Omental fat pad (tissue), 4 donors: ENCODE results near the gene MYLK. TPM values are rescaled to one million over a fixed set of nuclear protein-coding genes. Genes with fewer than 3 reads are reported as not detected.
A peak's percentile ranks its signal among the peaks of the same experiment; 100 is the strongest.

ENCODE experiments used
- ATAC-seq: fragments of 150-250 bp; one replicate; pipeline ENCODE4 v1.9.1; 2016; ENCODE audit warnings: mild to moderate bottlenecking, moderate library complexity; ENCODE audit not compliant: low FRiP score
- DNase-seq: peaks from one replicate; pipeline ENCODE4 v3.0.0-alpha.2; 2019; ENCODE audit warnings: low spot score
- CTCF ChIP-seq, 3 donors: fragments of 450-650 bp; IDR thresholded peaks; one replicate each; pipeline ENCODE4 v1.5.1; 2016 to 2017; ENCODE audit warnings: antibody characterized with exemption in 3 of 3, mild to moderate bottlenecking in 3 of 3, moderate library complexity in 2 of 3
- total RNA-seq, 4 donors: library from RNA; depleted of rRNA; stranded (reverse); fragments of >200 nt; gene quantifications; one replicate each; pipeline ENCODE4 v1.1.0, GENCODE V29; 2016

Gene MYLK
- total RNA-seq, 4 donors from 2014 or later = 26.8 to 188 (median 56.9) TPM

GRCh38 chr3:123635717-123636116 lies 248.4 kb downstream of the MYLK start:
- no peak for DNase-seq
- ATAC-seq = no peak
- no peak for TF ChIP-seq CTCF (IDR thresholded peaks at IDR 0.05)

DNA sequence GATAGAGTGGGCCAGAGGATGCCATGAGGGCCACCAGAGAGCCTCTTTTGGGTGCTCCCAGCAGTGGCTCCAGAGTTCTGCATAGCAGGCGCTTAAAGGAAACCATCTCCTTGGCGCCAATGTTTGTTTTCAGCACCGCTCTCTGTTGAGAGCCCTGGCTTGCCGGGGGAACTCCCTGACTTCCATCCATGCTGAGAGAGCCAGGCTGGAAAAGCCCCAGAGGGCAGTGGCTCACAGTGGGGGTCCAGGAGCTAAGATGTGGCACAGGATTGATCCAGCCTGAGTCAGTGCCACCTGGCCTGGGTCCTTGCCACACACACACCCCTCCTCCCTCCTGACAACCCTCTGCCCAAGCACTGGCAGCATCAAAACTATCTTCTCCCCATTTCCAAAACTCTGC lies 248.9 kb downstream of the MYLK start:
- ATAC-seq = no peak
- DNase-seq = no peak

GRCh38 chr3:123634149-123635051 lies 249.7 kb downstream of the MYLK start:
- DNase-seq (no peak), ATAC-seq (no peak)
- TF ChIP-seq CTCF (IDR thresholded peaks at IDR 0.05) = no peak

More for the DNA sequence above, 248.9 kb downstream of the MYLK start:
- no peak for TF ChIP-seq CTCF (IDR thresholded peaks at IDR 0.05)

DNA sequence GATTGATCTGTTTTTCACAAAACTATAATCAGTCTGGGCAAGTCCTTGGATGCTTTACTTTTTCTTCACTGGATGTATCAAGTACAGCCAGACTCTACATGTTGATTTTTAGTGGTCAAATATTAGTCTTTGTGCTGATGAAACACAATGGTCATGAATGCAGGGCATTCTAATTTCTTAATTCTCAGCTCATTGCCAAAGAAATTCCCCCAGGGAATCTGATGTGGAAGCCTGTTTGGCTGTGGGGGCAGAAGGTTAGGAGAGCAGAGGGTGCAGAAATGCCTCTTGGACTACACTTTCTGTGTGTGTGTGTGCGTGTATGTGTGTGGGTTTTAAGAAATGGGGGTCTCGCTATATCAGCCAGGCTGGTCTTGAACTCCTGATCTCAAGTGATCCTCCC lies 250.6 kb downstream of the MYLK start:
- ATAC-seq (no peak), DNase-seq (no peak)
- TF ChIP-seq CTCF (IDR thresholded peaks at IDR 0.05) = no peak

- no peak for DNase-seq
- TF ChIP-seq CTCF (IDR thresholded peaks at IDR 0.05) = no peak
- ATAC-seq = peak; percentile 74
Measured at GRCh38 chr3:123632161-123632655, 251.9 kb downstream of the MYLK start.

GRCh38 chr3:123629747-123630047 lies 254.4 kb downstream of the MYLK start:
- ATAC-seq (no peak), DNase-seq (no peak)
- TF ChIP-seq CTCF (IDR thresholded peaks at IDR 0.05) = no peak
